ENCODE data around the gene SPACA7. TPM values are rescaled to one million over a fixed set of nuclear protein-coding genes. Genes with fewer than 3 reads are reported as not detected.
A peak's percentile ranks its signal among the peaks of the same experiment; 100 is the strongest.

SPACA7 gene
- polyA plus RNA-seq, 3 donors = not detected

- Histone ChIP-seq H3K4me2 (replicated peaks; ENCODE audit: extremely low read depth, low read length, poor library complexity, severe bottlenecking) (no peak overlapping the region), H3K27ac (ENCODE audit: low read depth in 1 of 2, low read length in 2 of 2) (no peak overlapping the region), H2AFZ (ENCODE audit: insufficient read depth, low read depth, low read length, poor library complexity, severe bottlenecking) (no peak overlapping the region), H3K4me3 (replicated peaks in 1 of 3; ENCODE audit: low read depth in 2 of 3, low read length in 3 of 3) (no peak overlapping the region), H3K27me3 (ENCODE audit: control insufficient read depth in 2 of 2, insufficient read depth in 2 of 2, low read length in 2 of 2) (no peaks in the 10 kb centered on the region), H3K9me3 (replicated peaks in 1 of 2; ENCODE audit: control insufficient read depth in 1 of 2, insufficient read depth in 1 of 2, low read length in 2 of 2) (peaks cover 6 to 9% of the 10 kb centered on the region in 2 donors), H3K4me1 (ENCODE audit: control insufficient read depth in 1 of 2, insufficient read depth in 2 of 2, low read length in 2 of 2) (no peaks in the 10 kb centered on the region), H4K20me1 (ENCODE audit: insufficient read depth, low read length) (no peaks in the 10 kb centered on the region), H3K79me2 (ENCODE audit: insufficient read depth, low read length) (no peaks in the 10 kb centered on the region), H3K9ac (ENCODE audit: insufficient read depth, low read length, poor library complexity, severe bottlenecking) (no peak overlapping the region), H3K36me3 (replicated peaks in 1 of 2; ENCODE audit: control insufficient read depth in 1 of 2, insufficient read depth in 2 of 2, low read length in 2 of 2) (no peaks in the 10 kb centered on the region)
- H3K4me1 Mint-ChIP-seq = no peaks in the 10 kb centered on the region
- peak overlapping the region in 1 of 7 donors; percentile 4 for H3K27ac Mint-ChIP-seq
- 79% methylated on average over 10 of the region's 10 CpGs for WGBS (ENCODE audit: insufficient coverage)
- TF ChIP-seq CTCF (IDR thresholded peaks at IDR 0.05) = no peak
- peaks cover 0 to 7% (median 0%) of the 10 kb centered on the region in 3 donors for H3K27me3 Mint-ChIP-seq (ENCODE audit: low read depth in 3 of 3)
- peaks cover 4 to 24% (median 11%) of the 10 kb centered on the region in 7 donors for H3K9me3 Mint-ChIP-seq
- no peak overlapping the region for H3K4me3 Mint-ChIP-seq
- intact Hi-C loops (cut with micrococcal nuclease) = no loop called here
- H3K36me3 Mint-ChIP-seq = no peaks in the 10 kb centered on the region
- no peak for DNase-seq
Measured at GRCh38 chr13:112374271-112374670, 1.9 kb upstream of the SPACA7 start.

GRCh38 chr13:112391746-112392145, 15.6 kb downstream of the SPACA7 start:
- H3K4me1 Mint-ChIP-seq = no peaks in the 10 kb centered on the region
- no peaks in the 10 kb centered on the region for H3K79me2 ChIP-seq (ENCODE audit: insufficient read depth, low read length)
- no peaks in the 10 kb centered on the region for H3K36me3 Mint-ChIP-seq
- no peak overlapping the region for H3K4me3 Mint-ChIP-seq
- peaks cover 0 to 3% (median 0%) of the 10 kb centered on the region in 3 donors for H3K27me3 Mint-ChIP-seq (ENCODE audit: low read depth in 3 of 3)
- H3K27ac Mint-ChIP-seq = no peak overlapping the region
- WGBS (ENCODE audit: insufficient coverage) = 92% methylated on average over 7 of the region's 8 CpGs
- H3K9me3 Mint-ChIP-seq = peaks cover 0 to 6% (median 2%) of the 10 kb centered on the region in 7 donors
- no peak overlapping the region for H3K4me3 ChIP-seq (replicated peaks in 1 of 3; ENCODE audit: low read depth in 2 of 3, low read length in 3 of 3)
- no peak overlapping the region for H2AFZ ChIP-seq (ENCODE audit: insufficient read depth, low read depth, low read length, poor library complexity, severe bottlenecking)
- no peak overlapping the region for H3K27ac ChIP-seq (ENCODE audit: low read depth in 1 of 2, low read length in 2 of 2)
- no peaks in the 10 kb centered on the region for H4K20me1 ChIP-seq (ENCODE audit: insufficient read depth, low read length)
- no peak overlapping the region for H3K4me2 ChIP-seq (replicated peaks; ENCODE audit: extremely low read depth, low read length, poor library complexity, severe bottlenecking)
- no peak overlapping the region for H3K9ac ChIP-seq (ENCODE audit: insufficient read depth, low read length, poor library complexity, severe bottlenecking)
- intact Hi-C loops (cut with micrococcal nuclease) = no loop called here
- no peak for TF ChIP-seq CTCF (IDR thresholded peaks at IDR 0.05)
- no peaks in the 10 kb centered on the region for H3K4me1 ChIP-seq (ENCODE audit: control insufficient read depth in 1 of 2, insufficient read depth in 2 of 2, low read length in 2 of 2)
- no peaks in the 10 kb centered on the region for H3K9me3 ChIP-seq (replicated peaks in 1 of 2; ENCODE audit: control insufficient read depth in 1 of 2, insufficient read depth in 1 of 2, low read length in 2 of 2)
- no peaks in the 10 kb centered on the region for H3K36me3 ChIP-seq (replicated peaks in 1 of 2; ENCODE audit: control insufficient read depth in 1 of 2, insufficient read depth in 2 of 2, low read length in 2 of 2)
- DNase-seq = no peak
- H3K27me3 ChIP-seq (ENCODE audit: control insufficient read depth in 2 of 2, insufficient read depth in 2 of 2, low read length in 2 of 2) = no peaks in the 10 kb centered on the region

Data from CD14-positive monocyte (primary cell).